ENCODE results near the gene TMEM236. TPM values are rescaled to one million over a fixed set of nuclear protein-coding genes. Genes with fewer than 3 reads are reported as not detected.

The TMEM236 gene, protein sequence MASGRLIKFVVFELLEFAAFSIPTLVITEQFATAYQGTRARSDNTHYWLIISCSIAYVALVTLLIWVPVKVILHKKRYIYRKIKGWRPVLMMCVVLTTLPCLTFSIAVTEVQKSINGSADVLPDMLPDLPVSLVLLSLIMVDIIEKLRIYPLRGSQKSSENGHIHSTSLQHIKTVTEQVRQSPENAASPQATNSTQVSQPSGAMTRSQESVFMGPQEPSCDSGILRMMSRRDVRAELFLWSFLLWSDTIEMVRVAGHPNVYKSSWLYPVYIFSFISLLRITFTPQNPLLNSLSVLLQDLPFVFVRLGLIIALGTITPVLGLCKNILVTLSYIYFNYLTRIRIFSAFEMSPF
- total RNA-seq, result under 0.01 and 0.15 TPM in 2 replicates

DNA sequence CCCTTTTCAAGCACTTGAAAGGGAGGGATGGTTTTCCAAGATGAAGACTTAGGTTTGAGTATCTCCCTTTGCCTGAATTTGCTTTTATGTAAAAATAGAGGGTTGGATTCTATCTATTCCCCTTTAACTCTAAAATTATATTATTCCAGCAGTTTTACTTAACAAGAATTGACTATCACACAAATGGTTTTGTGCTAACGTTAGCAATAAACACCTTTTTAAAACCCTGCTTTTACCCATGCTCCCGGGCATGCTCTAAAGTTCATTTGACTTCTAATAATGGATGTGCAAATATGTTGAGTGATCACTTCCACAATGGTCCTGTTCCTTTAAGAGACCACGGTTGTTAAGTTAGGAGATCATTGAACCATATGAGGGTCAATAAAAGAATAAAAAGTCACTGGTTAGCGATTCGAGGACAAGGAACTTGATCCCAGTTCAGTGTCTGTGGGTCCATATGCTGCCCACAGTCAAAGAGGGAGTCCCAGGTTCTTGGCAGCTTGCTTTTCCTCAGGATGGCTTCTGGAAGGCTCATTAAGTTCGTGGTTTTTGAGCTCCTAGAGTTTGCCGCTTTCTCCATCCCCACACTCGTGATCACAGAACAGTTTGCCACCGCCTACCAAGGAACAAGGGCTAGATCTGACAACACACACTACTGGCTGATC, at the start of gene TMEM236:
TMEM236 (plus strand) TSS at position 421 of the 665 bp plus-strand sequence; CDS start at position 516, 95 bp downstream.

DNA sequence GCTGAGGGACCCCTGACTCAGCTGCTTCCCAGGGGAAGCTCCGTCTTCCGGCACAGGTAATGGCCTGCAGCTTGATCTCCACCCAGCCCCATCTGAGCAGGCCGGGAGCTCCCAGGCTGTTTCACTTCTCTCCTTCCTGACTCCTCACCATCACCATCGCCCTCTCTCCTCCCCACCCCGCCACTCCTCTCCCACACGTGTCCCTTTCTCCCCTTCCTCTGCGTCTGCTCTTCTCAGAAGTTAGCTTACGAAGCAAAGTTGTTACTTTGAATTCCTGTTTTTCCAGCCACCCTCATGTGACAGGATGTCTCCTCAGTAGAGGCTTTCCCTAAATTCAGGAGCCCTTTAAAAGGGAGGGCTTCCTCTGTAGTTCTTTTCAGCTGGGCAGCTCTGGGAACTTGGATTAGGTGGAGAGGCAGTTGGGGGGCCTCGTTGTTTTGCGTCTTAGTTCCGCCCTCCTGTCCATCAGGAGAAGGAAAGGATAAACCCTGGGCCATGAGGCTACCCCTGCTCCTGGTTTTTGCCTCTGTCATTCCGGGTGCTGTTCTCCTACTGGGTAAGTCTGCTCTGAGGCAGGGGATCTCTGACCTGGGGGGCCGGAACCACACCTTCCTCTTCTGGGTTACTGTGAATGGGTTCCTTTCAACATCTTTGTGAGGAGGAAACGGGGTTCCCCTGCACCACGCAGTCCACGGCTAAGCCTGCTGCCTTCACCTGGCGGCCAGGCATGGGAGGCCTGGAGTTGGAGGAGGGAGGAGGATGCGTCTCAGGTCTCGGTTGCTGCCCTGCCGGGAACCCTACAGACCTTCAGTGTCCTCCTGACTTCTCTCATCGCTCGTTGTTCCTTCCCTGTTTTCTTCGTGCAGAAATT, 57.2 kb downstream of the TMEM236 start, which contains the start of gene MRC1:
MRC1 (plus strand) TSS at position 378 of the 871 bp plus-strand sequence; CDS start at position 496, 118 bp downstream.

Other genes with a start within 250 kb of the TMEM236 start
- gene HACD1, start 134.8 kb upstream of the TMEM236 start, total RNA-seq, result 21.4 and 31.3 TPM in 2 replicates
- 12.6 and 14.9 TPM in 2 replicates for gene STAM, start 108.0 kb upstream of the TMEM236 start, total RNA-seq
- under 0.01 and 0.61 TPM in 2 replicates for gene MRC1, start 57.1 kb downstream of the TMEM236 start, total RNA-seq
- under 0.01 TPM in 1 of 2 replicates, not detected in the other for gene SLC39A12, start 199.7 kb downstream of the TMEM236 start, total RNA-seq

Data from epithelial cell of umbilical artery (primary cell).